Stimulated activated CD8-positive, alpha-beta memory T cell treated with anti-CD3 and anti-CD28 coated beads, Interleukin-4, amount 100 ng/mL, for 24 hours (primary cell): ENCODE data around the gene EVPLL.
"Not testable (repeated sequence)": the region's sequence is repeated elsewhere in the genome, so short reads cannot be mapped to it uniquely, and the experiment has no call there.

Experiments
- DNase-seq: peaks from one replicate; pipeline ENCODE4 v3.0.0-alpha.2; 2020; ENCODE audit warnings: low read depth

EVPLL gene

DNA sequence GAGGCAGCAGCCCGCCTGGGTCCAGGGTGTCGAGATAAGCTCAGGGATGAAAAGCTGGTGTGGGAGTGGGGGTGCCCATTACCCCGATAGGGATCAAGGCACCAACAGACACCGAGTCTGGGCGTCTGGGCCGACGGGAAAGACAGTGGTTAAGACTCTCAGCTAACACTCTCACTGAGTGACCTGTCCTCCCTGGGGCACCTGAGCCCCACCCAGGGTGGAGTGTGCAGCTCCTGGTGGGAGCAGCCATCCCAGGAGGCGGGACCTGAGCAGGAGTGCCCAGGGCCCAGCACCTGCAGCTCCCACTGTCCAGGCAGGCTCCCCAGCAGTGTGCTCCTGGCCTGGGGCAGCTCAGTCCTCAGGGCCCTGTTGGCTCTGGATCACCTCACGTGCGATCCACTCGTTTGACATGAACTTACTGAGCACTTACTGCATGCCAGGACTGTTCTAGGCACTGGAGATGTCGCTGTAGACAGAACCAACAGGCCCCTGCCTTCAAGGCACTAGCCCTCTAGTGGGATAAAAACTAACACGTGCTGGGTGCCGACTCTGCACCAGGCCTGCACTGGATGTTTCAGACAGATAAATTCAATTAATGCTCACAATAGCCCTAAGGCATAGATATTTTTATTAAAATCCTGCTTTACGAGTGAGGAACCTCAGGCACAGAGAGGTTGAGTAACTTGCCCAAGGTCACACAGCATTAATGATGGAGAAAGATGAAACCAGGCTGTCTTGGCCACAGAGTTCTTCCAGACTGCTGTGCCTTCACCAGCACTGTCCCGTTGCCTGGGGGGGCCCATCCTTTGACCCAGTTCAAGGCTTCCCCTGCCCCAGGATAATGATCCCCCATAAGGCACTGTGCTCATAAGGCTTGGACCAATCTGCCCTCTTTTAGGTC, 1.9 kb downstream of the EVPLL start:
- no peak for DNase-seq

DNA sequence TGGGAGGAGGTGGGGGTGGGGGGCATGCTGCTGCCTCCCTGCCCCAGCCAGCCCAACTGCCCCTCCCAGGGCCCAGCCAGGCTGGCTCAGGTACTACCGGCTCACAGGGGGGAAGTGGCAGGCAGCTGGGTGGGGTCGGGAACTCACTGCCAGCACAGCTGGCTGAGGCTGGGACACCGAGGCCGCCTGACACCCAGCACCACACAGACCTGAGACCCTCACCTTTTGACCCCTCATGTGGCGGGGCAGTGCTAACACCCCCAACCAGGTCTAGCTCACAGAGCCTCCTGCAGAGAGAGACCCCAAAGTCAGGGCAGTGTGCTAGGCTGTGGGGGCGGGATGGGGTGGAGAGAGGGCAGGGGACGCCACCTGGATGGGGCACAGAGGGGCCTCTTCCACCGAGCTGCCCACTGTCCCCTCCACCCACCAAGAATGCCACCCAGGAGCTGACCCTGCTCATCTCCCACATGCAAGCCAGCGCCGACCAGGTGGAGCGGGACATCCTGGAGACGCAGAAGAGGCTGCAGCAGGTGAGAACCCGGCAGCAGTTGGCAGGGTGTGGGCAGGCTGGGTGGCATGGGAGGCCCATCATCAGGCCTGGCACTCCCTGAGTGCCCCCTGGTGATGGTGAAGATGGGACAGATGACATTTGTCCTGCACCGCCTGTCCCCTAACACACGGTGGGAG, 3.0 kb downstream of the EVPLL start:
- no peak for DNase-seq

DNA sequence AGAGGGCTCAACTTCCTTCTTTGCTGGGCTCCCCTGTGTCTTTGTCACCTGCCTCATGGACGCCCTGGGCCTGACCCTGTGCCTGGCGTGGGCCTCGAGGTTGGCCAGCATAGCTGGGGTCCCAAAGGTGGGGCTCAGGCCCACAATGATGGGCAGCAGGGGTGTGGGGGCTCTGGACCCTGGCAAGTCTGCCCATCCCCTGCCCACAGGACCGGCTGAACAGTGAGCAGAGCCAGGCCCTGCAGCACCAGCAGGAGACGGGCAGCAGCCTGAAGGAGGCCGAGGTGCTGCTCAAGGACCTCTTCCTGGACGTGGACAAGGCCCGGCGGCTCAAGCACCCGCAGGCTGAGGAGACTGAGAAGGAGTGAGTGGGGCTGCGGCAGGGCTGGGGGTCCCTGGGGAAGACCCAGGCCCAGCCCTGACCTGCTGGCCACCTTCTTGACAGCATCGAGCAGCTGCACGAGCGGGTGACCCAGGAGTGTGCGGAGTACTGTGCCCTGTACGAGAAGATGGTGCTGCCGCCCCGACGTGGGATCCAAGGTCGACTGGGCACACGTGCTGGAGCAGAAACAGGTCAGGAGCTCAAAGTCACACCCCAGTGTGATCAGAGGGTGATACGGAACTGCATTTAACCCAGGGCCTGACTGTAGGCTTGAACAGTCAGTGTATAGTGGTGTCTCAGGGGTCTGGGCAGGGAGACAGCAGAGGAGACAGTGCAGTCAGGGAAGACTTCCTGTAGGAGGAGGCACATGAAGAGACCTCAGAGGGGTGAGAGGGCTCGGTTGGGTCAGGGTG, 3.8 kb downstream of the EVPLL start:
- DNase-seq, result no peak

DNA sequence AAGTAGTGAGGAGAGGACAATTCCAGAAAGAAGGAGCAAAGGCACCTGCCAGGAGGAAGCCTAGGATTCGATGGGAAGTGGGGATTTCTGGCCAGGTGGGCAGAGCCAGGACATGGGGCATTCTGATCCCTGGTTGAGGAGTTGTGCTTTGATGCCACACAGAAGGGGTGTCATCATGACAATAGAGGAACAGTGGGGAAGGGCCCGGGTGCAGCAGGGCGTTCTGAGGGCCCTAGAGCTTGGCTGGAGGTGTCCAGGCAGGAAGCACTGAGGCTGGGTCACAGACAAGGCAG, 4.3 kb downstream of the EVPLL start:
- no peak for DNase-seq

GRCh38 chr17:18382441-18383078, 5.0 kb downstream of the EVPLL start:
- no peak for DNase-seq

GRCh38 chr17:18383079-18383481, 5.5 kb downstream of the EVPLL start:
- not testable (repeated sequence) for DNase-seq

GRCh38 chr17:18384271-18384670, 6.7 kb downstream of the EVPLL start:
- DNase-seq, result not testable (repeated sequence)

DNA sequence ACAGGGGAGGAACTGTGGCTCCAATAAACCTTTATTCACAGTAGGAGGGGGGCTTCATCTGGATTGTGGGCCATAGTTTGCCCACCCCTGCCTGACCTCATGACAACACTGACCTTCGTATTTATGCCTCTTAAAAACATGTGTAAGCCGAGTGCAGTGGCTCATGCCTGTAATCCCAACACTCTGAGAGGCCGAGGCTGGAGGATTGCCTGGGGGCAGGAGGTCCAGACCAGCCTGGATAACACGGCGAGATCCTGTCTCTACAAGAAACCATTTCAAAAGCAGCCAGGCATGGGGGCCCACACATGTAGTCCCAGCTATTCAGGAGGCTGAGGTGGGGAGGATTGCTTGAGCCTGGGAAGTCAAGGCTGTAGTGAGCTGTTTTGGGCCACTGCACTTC, 10.0 kb downstream of the EVPLL start:
- DNase-seq, result not testable (repeated sequence)

DNA sequence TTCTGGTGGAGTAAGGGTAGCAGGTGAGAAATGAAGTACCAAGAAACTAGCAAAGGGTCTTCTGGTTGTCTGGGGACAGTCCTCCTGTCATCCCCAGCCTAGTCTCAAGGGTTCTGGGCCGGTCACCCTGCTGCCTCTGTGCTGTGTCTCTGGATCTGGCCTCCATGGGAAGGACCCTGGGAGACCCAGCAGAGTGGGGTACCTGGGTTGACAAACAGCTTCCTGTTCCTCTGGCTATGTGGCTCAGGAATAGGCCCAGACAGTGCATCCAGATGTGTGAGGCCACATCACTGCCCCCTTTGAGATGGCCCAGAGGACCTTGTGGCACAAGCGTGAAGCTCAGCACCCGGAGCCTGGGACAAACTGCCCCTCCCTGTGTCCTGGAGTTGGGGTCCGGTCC, 10.7 kb downstream of the EVPLL start:
- DNase-seq, result not testable (repeated sequence)

GRCh38 chr17:18388728-18389127, 11.2 kb downstream of the EVPLL start:
- DNase-seq, result not testable (repeated sequence)

GRCh38 chr17:18401872-18402590, 24.5 kb downstream of the EVPLL start:
- not testable (repeated sequence) for DNase-seq

GRCh38 chr17:18403166-18403565, 25.6 kb downstream of the EVPLL start:
- DNase-seq, result not testable (repeated sequence)

GRCh38 chr17:18403604-18404003, 26.0 kb downstream of the EVPLL start:
- not testable (repeated sequence) for DNase-seq

DNA sequence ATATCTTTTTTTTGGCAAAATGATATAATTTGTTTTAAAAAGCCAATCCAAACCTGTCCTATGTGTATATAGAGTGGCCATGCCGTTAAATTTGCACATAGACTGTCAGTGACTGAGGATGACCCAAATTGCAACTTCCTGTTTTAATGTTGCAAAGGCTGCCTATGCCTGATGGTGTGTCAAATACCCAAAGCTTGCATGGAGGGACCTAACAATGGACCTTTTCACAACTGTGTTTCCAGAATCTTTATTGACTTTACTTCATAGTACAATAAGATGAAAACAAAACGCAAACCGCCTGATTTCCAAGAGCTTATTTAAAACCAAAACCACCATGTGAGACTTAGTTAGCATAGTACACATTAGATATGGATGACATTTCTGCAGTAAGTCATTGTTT, 31.3 kb downstream of the EVPLL start:
- DNase-seq, result not testable (repeated sequence)

- DNase-seq, result not testable (repeated sequence)
Observed at GRCh38 chr17:18409321-18409720, 31.7 kb downstream of the EVPLL start.

- not testable (repeated sequence) for DNase-seq
Observed at GRCh38 chr17:18410736-18411135, 33.2 kb downstream of the EVPLL start.

GRCh38 chr17:18411377-18411864, 33.8 kb downstream of the EVPLL start:
- DNase-seq, result not testable (repeated sequence)

DNA sequence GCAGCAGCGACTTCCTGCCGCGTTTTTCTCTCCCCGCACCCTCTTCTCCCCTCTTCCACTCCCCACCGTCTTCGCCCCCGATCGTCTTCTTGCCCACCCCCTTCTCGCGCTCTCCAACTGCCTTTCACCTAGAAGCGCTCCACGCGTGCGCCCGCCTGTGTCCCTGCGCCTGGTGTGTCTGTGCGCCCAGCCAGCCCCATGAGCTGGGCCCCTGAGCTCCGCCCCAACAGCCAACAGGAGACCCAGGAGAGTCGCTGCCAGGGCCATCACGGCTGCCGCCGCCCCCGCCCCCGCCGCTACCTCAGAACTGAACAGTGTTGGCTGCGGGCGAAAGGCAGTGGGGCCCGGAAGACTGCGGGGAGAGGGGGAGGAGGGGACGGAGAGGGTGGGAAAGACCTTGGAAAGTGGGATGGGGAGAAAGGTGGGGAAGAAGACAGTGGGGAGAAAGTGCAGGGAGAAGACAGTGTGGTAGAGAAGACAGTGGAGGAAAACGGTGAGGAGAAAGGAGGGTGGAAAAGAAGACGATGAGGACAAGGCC, 34.5 kb downstream of the EVPLL start:
- DNase-seq, result not testable (repeated sequence)

GRCh38 chr17:18421521-18421920, 43.9 kb downstream of the EVPLL start:
- DNase-seq, result not testable (repeated sequence)

- DNase-seq, result not testable (repeated sequence)
Observed at GRCh38 chr17:18422464-18422863, 44.9 kb downstream of the EVPLL start.

DNA sequence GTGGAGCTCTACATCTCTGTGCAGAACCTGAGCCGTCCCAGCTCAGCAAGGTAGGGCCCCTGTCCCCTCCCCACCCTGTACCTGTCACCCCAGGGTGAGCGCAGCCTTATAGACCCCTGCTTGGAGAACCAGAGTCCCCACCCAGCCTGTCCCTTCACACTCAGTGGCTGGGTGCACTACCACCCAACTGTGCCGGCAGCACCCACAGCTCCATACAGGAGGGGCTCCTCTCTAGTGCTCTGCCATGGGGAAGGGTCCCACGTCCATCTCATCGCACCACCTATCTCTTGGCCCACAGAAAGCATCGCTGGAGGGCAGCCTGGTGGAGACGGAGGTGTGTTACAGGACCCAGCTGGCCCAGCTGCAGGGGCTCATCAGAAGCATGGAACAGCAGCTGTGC, 45.4 kb downstream of the EVPLL start:
- not testable (repeated sequence) for DNase-seq
